Lung (tissue), 12 donors: ENCODE results near the gene TEAD1. TPM values are rescaled to one million over a fixed set of nuclear protein-coding genes. Genes with fewer than 3 reads are reported as not detected.
A peak's percentile ranks its signal among the peaks of the same experiment; 100 is the strongest.

Source experiments
- ATAC-seq: fragments of 200-7000 bp; cut with Tn5 transposase; one replicate; pipeline ENCODE4 v1.9.1; 2020; ENCODE audit warnings: moderate number of reproducible peaks; ENCODE audit not compliant: insufficient read depth, low FRiP score
- DNase-seq, 3 donors: peaks; one replicate each; pipeline ENCODE4 v3.0.0-alpha.2; 2013 to 2017
- H3K27ac ChIP-seq, 2 donors: one replicate each; pipeline ENCODE4 v1.5.1; 2013; ENCODE audit warnings: mild to moderate bottlenecking in 2 of 2, moderate library complexity in 2 of 2, control low read depth in 1 of 2, inconsistent platforms in 1 of 2, low read depth in 1 of 2, low read length in 1 of 2
- H3K27me3 ChIP-seq, 3 donors: one replicate each; pipeline ENCODE4 v1.5.1; 2013; ENCODE audit warnings: low read length in 2 of 3; ENCODE audit not compliant: control insufficient read depth in 3 of 3, insufficient read depth in 3 of 3
- H3K36me3 ChIP-seq, 4 donors: one replicate each; pipeline ENCODE4 v1.5.1; 2013; ENCODE audit warnings: low read length in 4 of 4, mild to moderate bottlenecking in 1 of 4, moderate library complexity in 1 of 4; ENCODE audit not compliant: control insufficient read depth in 4 of 4, insufficient read depth in 4 of 4
- H3K4me1 ChIP-seq, 5 donors: one replicate each; pipeline ENCODE4 v1.5.1; 2013; ENCODE audit warnings: low read length in 5 of 5, mild to moderate bottlenecking in 2 of 5, moderate library complexity in 1 of 5; ENCODE audit not compliant: control insufficient read depth in 5 of 5, insufficient read depth in 5 of 5
- H3K4me3 ChIP-seq: one replicate; pipeline ENCODE4 v1.5.1; 2013; ENCODE audit warnings: mild to moderate bottlenecking, control low read depth, moderate library complexity
- H3K9ac ChIP-seq, 2 donors: one replicate each; pipeline ENCODE4 v1.5.1; 2013; ENCODE audit warnings: low read length in 2 of 2, control low read depth in 1 of 2; ENCODE audit not compliant: insufficient read depth in 1 of 2
- H3K9me3 ChIP-seq, 4 donors: one replicate each; pipeline ENCODE4 v1.5.1; 2013; ENCODE audit warnings: low read length in 3 of 4, mild to moderate bottlenecking in 1 of 4, moderate library complexity in 1 of 4; ENCODE audit not compliant: control insufficient read depth in 4 of 4, insufficient read depth in 3 of 4
- WGBS, 2 donors: extraction: QIAGEN DNeasy Blood & Tissue Kit; methylation state at CpG; one replicate each; pipeline ENCODE4 v1.1.7; 2013; 5-methylcytosine and 5-hydroxymethylcytosine counted together
- polyA plus RNA-seq, 2 donors: library from polyadenylated mRNA; stranded (reverse); fragments of 200-250 nt; gene quantifications; one replicate each; pipeline ENCODE4 v1.2.1, GENCODE V29; 2013
- total RNA-seq, 2 donors: library from RNA; depleted of rRNA in 1 of 2; stranded (reverse); fragments of >200 nt in 1 of 2; gene quantifications; one replicate each; pipeline ENCODE4 v1.2.1, GENCODE V29; 2014 to 2021
- TF ChIP-seq, protein P1 (sequence below): IDR thresholded peaks from 2 replicates; pipeline ENCODE4 v1.5.1; 2012; ENCODE audit warnings: mild to moderate bottlenecking; ENCODE audit errors: control extremely low read depth, extremely low read depth
- donor health status: control.
- donor health status: control.
- donor health status: Bipolar disorder and iron deficiency.
- donor health status: healthy.
- donor health status: DM: yes; HTN: yes; CAD: no.

The TEAD1 gene
- total and polyA plus RNA-seq, 4 donors, result 7.7 to 141 (median 38.8) TPM

DNA sequence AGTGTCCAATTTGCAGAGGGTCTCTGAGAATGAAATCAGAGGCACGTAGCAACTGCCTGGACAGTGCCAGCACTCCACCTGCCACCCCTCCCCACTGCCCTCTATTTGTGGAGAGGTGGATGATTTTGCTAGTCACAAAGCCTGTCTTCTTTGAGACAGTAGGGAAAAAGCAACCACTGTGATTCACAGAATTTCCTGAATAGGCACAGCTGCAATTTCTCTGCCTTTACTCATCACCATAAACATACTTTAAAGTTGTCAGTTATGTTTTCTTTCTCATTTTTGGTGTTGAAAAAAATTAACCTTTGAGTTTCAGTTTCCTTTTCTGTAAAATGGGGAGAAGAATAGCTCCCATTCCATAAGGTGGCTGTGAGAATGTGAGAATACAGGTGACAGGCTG is 134.3 kb downstream of the TEAD1 start:
- no peaks in the 10 kb centered on the region for H3K9me3 ChIP-seq
- TF ChIP-seq, protein P1, sequence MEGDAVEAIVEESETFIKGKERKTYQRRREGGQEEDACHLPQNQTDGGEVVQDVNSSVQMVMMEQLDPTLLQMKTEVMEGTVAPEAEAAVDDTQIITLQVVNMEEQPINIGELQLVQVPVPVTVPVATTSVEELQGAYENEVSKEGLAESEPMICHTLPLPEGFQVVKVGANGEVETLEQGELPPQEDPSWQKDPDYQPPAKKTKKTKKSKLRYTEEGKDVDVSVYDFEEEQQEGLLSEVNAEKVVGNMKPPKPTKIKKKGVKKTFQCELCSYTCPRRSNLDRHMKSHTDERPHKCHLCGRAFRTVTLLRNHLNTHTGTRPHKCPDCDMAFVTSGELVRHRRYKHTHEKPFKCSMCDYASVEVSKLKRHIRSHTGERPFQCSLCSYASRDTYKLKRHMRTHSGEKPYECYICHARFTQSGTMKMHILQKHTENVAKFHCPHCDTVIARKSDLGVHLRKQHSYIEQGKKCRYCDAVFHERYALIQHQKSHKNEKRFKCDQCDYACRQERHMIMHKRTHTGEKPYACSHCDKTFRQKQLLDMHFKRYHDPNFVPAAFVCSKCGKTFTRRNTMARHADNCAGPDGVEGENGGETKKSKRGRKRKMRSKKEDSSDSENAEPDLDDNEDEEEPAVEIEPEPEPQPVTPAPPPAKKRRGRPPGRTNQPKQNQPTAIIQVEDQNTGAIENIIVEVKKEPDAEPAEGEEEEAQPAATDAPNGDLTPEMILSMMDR, result no peak
- peaks cover 8 to 31% (median 25%) of the 10 kb centered on the region in 5 donors for H3K4me1 ChIP-seq
- WGBS, 2 donors, result 68 to 70% methylated on average over 1 of the region's 1 CpG
- no peak overlapping the region for H3K4me3 ChIP-seq
- DNase-seq, result no peak
- no peaks in the 10 kb centered on the region for H3K36me3 ChIP-seq
- H3K27me3 ChIP-seq, result no peaks in the 10 kb centered on the region
- no peak overlapping the region for H3K9ac ChIP-seq
- no peak for ATAC-seq
- no peak overlapping the region for H3K27ac ChIP-seq

DNA sequence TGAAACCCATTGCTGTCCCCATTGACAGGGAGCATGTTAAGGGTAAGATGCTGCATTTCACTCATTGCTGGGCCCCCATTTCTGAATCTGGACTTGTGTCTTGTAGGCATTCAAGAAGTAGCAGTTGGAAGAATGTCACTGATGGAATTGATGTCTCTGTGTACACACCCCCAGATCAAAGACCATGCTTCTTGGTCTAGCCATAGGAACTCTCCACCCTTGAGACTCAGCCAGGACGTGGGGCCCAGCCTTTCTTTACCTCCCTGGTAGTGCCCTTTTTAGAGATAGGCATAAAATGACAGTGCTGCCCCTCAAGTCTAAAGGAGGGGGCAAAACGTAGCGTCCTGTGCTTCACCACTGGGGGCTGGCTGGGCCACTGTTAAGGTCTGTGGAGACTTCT is 135.1 kb downstream of the TEAD1 start:
- Histone ChIP-seq H3K27ac (peak overlapping the region in 1 of 2 donors; percentile 49), H3K36me3 (no peaks in the 10 kb centered on the region), H3K4me1 (peaks cover 16 to 31% (median 29%) of the 10 kb centered on the region in 5 donors), H3K4me3 (no peak overlapping the region), H3K27me3 (no peaks in the 10 kb centered on the region), H3K9me3 (no peaks in the 10 kb centered on the region), H3K9ac (no peak overlapping the region)
- DNase-seq, result no peak
- no peak for ATAC-seq
- TF ChIP-seq, protein P1, result no peak
- 83 to 89% methylated on average over 3 of the region's 3 CpGs for WGBS, 2 donors

DNA sequence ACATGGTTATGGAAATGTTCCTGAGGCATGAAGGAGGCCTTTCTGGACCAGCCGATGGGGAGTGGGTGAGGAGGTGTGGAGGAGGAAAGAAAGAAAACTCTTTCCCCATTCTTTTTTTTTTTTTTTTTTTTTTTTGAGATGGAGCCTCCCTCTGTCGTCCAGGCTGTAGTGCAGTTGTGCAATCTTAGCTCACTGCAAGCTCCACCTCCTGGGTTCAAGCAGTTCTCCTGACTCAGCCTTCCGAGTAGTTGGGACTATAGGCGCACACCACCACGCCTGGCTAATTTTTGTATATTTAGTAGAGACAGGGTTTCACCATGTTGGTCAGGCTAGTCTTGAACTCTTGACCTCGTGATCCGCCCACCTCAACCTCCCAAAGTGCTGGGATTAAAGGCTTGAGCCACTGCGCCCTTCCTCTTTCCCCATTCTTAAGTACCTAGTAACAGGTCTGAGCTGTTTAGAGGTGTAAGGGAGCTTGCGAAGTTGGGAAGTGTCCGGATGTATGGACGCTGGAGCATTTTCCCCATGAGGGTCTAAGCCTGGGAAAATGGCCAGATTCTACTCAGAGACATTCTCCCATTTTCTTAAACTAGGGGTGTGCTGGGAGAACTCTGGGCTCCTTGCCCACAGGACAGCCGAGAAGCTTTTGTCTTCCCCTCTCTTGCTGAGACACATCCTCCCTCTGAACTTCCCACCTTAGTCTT is 135.8 kb downstream of the TEAD1 start:
- Histone ChIP-seq H3K36me3 (no peaks in the 10 kb centered on the region), H3K4me3 (no peak overlapping the region), H3K4me1 (peaks cover 16 to 36% (median 35%) of the 10 kb centered on the region in 5 donors), H3K27me3 (no peaks in the 10 kb centered on the region), H3K9ac (no peak overlapping the region), H3K27ac (peak overlapping the region in 1 of 2 donors; percentile 49), H3K9me3 (no peaks in the 10 kb centered on the region)
- 63 to 78% methylated on average over 12 of the region's 12 CpGs for WGBS, 2 donors
- TF ChIP-seq, protein P1, result no peak
- DNase-seq (peak in 1 of 3 donors; percentile 53), ATAC-seq (no peak)

DNA sequence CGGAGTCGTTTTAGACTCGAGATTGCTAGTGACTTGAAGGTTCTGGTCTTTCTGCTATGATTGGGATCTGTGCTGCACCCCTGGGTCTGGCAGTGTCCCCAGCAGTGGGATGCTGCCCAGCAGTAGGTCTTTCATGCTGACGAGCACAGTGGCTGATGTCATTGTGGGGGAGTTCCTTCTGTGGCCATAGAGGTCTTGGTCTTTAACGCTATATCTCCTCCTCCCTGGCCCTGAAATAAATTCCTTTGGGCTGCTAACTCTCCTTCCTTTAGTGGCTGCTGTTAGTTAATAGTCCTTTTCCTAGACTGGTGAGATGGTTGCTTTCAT is 136.3 kb downstream of the TEAD1 start:
- 68 to 72% methylated on average over 5 of the region's 5 CpGs for WGBS, 2 donors
- Histone ChIP-seq H3K9ac (no peak overlapping the region), H3K36me3 (no peaks in the 10 kb centered on the region), H3K27me3 (no peaks in the 10 kb centered on the region), H3K9me3 (no peaks in the 10 kb centered on the region), H3K27ac (peak overlapping the region in 1 of 2 donors; percentile 21), H3K4me1 (peaks cover 19 to 41% (median 35%) of the 10 kb centered on the region in 5 donors), H3K4me3 (no peak overlapping the region)
- TF ChIP-seq, protein P1, result no peak
- ATAC-seq, result no peak
- no peak for DNase-seq
